HG02870 (cell line): ENCODE data around the gene EMP2.

Source experiments
- ATAC-seq: cut with Tn5 transposase; IDR thresholded peaks from one replicate; pipeline ENCODE4 v1.9.1; 2021; ENCODE audit warnings: mild to moderate bottlenecking, moderate library complexity; ENCODE audit not compliant: unreplicated experiment

EMP2 gene

GRCh38 chr16:10610499-10611184, 30.2 kb upstream of the EMP2 start:
- no peak for ATAC-seq

DNA sequence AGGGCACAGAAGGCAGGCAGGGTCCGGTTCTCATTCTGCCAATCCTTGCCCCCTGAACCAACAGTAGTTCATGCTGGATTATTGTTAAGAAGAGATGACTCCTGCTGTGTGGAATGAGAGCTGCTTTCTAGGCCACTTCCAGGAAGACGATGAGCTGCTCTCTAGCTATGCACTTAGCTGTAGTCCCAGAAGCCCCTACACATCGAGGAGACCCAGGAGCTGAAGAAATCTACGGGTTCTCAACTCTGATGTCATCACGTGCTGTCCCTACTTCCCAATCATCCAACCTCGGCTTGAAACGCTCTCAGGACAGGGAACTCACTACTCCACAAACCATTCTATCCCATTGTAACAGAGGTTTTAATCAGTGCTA, 29.0 kb upstream of the EMP2 start:
- ATAC-seq = no peak

DNA sequence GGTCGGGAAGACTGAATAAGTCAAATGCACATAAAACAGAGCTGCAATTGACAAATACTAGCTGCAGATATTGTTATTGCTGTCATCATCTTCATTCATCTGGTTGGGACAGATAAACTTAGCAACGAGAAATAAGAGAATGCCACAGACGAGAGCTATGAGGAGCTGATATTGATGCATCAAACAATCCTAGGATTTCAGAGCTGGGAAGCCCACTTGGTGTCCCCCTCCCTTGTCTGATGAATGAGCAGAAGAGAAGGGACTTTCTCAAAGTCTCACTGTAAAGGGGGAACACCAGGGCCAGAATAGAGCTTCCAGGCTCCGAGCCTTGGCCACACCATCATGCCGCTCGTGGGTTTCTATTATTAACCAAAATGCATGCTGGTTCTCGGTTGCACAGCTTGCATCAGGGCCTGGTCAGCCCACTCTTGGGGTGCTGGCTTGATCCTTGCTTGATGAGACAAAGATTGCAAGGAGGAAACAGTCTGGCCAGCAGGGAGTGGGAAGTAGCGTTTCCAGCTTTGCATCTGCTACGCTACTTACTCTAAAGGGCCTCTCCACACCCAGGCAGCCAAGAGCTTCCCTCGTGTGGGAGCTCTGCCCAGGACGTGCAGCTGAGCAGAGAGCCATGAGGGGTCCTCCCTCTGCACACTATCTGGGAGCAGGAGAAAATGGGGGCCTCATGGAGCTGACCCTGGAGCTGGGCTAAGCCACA, 28.4 kb upstream of the EMP2 start:
- ATAC-seq = no peak

DNA sequence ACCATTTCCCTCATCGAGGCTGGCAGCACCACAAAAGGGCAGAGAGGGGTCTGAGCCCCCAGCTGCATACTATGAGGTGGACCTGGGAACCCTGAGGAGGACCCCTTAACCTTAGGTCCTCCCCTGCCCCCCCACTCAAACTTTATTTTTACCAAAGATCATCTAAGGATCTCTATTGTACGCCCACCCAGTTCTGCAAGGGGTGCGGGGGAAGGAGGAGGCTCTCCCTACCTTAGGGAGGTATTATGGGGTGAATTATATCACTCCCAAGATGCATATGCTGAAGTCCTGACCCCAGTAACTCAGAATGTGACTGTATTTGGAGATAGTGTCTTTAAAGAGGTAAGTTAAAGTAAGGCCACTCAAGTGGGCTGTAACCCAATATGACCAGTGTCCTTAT, 26.8 kb upstream of the EMP2 start:
- ATAC-seq = no peak

GRCh38 chr16:10606607-10607006, 26.2 kb upstream of the EMP2 start:
- no peak for ATAC-seq

DNA sequence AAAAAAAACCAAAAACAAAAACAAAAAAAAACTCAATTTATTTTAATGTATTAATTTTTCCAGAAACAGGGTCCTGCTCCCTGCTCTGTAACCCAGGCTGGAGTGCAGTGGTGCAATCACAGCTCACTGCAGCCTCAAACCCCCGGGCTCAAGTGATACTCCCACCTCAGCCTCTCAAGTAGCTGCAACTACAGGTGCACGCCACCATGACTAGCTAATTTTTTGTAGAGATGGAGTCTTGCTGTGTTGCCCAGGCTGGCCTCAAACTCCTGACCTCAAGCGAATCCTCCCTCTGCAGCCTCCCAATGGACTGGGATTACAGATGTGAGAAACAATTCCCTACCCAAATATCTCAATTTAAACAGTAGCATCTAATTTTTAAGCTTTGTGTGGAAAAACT, 25.2 kb upstream of the EMP2 start:
- no peak for ATAC-seq

DNA sequence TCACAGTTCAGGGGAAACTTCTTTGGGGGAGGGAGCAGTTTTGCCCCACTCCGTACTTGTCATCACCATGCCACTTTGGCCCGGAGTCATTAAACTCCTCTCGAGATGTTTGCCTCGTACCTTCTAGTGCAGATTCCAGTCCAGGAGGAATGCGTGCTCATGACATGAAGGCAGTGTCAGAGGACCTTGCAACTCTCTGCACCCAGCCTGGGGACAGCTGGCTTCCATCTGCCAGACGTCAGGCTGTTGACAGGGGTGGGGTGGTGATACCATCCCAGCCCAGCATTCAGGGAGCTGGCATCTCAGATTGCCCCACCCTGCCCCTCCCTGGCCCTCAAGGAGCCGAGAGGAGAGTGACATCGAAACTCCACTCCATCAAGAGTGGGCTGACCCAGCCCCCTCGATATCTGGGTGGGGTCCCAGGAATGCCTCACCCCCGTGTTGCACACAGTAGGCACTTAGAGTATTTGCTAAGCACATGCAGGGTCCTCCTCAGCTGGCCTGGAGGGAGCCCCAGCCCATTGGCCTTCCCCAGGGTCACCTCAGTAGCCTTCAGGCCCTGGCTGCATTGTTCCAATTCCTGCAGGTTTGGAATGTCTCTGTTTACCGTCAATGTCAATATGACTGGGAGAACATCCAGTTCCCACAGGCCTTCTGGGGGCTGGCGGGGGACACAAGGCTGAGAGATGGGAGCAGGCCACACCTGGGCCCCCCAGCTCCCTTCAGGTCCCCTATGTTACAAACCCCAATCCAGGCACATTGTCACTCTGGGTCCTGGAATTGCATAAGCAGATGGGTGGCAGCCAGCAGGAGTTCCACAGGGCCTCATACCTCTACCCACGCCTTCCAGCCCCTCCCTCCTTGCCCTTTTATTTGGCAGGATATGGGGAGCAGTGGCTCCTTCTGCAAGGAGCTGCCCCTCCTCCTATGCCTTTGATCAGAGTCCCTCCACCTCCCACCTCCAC, 21.3 kb upstream of the EMP2 start:
- no peak for ATAC-seq

- no peak for ATAC-seq
These were observed 20.5 kb upstream of the EMP2 start for GRCh38 chr16:10600782-10601443.

DNA sequence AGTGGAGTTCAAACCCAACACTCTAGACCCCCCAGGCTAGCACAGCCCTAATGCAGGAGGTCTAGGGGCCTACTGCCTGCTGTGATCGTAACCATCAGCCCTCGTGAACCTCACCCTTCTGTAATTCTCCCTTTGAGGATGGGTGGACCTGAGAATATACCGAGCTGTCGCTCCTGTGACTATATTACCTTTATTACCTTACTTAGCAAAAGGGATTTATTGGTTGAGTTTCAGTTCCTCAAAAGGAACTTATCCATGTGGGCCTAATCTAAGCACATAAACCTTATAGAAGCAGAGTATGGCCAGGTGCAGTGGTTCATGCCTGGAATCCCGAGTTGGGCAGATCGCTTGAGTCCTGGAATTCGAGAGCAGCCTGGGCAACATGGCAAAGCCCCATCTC, 19.2 kb upstream of the EMP2 start:
- ATAC-seq = no peak

GRCh38 chr16:10598157-10598556, 17.8 kb upstream of the EMP2 start:
- ATAC-seq = no peak

DNA sequence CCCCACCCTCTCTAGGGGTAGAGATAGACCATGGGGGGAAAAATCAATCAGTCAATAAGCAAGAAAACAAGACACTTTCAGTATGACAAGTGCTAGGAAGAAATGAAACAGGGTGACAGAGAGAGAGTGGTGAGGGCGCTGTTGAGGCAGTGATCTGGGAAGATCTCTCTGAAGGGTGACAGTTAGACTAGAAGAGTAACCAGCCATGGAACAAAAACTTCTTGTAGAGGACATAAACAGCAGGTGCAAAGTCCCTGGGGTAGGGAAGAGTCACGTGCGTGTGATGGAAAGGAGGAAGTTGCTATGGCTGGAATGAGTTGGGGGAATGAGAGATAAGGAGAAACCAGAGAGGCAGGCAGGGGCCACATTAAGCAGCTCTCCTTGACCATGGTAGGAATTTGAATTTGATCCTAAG, 16.8 kb upstream of the EMP2 start:
- ATAC-seq = no peak

DNA sequence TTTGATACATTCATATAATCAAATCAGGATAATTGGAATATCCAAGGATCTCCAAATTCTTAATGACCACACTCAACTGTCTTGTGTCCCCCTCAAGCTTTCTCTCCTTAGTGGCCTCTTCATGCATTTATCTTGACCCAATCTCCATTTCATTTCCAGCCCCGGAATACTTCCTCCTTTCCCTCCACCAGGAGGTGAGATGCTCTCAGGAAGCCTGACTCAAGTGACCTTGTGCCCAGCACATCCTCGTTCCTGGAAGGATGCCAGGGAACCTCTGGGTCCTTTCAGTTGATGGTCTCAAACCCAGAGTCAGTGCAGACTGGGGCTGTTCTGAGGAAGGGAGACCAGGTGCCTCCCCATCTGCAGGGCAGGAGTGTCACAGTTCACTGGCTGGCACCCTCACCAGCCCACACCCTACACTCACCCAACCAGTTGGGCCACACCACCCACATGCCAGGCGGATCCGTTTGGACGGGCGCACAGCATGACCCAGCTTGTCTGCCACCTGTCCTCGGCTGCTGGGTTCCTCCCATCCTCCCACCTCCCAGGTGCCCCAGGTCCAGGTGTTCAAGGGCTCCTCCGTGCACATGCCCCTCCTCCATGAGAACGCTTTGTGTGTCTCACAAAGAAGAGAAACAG, 14.0 kb upstream of the EMP2 start:
- no peak for ATAC-seq

DNA sequence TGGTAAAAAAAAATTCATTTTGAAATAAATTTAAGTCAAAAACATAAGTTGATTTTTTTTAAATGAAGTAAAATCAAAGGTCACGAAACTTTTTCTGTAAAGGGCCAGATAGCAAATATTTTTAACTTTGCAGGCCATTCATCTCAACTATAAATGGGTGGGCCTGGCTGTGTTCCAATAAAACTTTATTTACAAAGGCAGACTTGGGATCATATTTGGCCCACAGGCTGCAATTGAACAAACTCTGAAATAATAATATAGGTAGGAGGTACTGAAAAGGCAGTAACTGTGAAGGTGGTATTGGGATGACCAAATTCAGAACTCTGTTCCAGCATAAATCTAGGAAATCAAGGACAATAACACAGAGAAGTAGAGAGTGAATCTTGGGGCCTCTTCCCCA, 12.2 kb upstream of the EMP2 start:
- no peak for ATAC-seq

DNA sequence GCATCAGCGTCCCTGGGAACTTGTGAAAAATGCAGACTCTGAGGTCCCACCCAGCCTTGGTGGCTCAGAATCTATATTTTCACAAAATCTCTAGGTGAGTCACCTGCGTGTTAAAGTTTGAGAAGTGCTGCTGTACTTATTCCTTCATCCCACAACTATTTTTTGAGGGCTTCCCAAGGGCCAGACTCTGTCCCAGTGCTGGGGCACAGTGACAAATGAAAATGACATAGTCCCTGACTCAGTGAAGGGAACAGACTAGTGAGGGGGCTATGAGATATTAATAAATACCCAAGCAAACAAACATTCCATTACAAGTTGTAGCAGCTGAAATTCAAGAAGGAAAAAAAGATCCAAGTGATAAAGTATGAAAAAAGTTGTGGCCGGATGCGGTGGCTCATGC, 9.9 kb upstream of the EMP2 start:
- ATAC-seq = no peak

DNA sequence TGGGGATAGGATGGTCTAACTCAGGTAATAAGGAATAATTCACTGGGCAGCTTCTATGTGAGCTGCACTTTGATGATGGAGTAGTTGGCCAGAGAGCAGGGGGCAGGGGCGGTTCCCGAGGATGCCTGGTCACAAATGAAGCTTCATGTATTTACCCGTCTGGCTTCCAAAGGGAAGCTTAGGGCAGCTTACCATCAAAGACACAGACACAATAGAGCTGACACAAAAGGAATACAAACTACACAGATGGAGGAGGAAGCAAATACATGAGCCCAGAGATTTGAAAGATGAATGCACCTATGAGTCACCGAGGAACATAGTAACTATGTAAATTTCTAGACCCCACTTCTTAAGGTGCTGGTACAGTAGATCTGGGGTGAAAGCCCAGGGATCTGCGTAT, 8.7 kb upstream of the EMP2 start:
- no peak for ATAC-seq

DNA sequence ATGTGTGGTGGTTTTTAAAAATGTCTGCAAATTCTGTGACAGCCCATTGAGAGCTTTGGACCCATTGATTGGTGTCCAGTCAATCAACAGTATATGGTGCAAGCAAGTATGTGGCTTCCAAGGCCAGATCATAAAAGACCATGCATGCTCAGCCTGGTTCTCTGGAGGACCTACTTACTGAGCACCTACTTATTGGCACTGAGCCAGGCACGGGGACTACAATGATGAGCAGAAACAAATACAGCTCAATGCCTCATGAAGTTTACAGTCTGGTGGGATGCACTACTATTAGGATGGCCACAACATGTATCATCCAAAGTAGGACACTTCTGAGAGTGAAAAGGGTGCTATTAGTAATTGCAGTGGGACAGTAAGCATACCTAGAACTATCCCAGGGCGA, 7.2 kb upstream of the EMP2 start:
- no peak for ATAC-seq

DNA sequence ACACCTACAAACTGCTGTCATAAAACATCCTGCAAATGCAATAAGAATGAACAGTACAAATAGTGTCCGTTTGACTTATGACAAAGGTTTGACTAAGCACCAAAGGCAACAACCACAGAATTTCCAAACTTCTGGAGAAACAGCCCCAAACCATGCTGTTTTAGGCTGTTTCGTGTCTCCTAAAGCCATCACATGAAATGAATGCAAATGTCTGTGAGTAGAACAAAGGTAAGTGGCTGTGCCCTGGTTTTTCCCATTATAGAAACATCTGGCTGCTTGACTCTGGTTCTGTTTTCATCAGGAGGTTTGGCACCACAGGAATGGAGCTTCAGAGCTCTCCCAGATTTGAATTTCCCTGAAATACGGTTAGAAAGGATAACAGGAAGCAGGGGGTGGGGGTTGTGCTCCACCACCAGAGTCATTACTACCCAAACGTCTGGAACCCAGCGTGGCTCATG, 4.6 kb upstream of the EMP2 start:
- ATAC-seq = no peak

DNA sequence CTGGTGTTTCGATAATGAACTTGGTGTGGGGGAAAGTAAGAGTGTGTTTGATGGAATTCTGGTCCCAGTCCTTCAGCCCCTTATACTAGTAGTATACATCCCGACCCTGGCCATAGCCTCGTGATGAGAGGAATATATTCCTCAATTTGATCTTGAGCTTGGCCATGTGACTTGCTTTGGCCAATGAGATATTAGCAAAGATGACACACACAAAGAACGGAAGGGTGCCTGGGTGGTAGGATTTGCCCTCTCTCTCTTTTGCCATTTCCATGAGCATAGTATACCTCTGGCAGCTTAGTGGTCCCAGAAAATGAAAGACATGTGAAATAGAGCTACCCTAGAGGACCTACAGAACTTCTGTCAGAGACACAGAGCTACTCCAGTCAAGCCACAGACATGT, 2.9 kb upstream of the EMP2 start:
- ATAC-seq = no peak

- no peak for ATAC-seq
These were observed 1.1 kb upstream of the EMP2 start for GRCh38 chr16:10581507-10581906.

GRCh38 chr16:10580883-10581247, 467 bp upstream of the EMP2 start:
- ATAC-seq = no peak

GRCh38 chr16:10579575-10579964, 828 bp downstream of the EMP2 start:
- no peak for ATAC-seq
